GM12878 (cell line): ENCODE results near the gene TMED6. TPM values are rescaled to one million over a fixed set of nuclear protein-coding genes. Genes with fewer than 3 reads are reported as not detected.
A peak's percentile ranks its signal among the peaks of the same experiment; 100 is the strongest.

Experiments
- ATAC-seq: fragments of 200-7000 bp; cut with Tn5 transposase; 3 replicates; pipeline ENCODE4 v1.9.1; 2020; ENCODE audit warnings: mild to moderate bottlenecking, moderate library complexity
- BruUV-seq: library from RNA; stranded (reverse); fragments of 400-500 nt; replicated peaks from 2 replicates; lab custom pipeline; 2021; lab: Mats Ljungman, UMichigan
- CTCF ChIA-PET: fragments of 300-600 bp; sonication (Branson Sonifier 250); formaldehyde crosslinking; extraction: SDS; loops from one replicate; lab custom pipeline; 2021; ENCODE audit warnings: inconsistent platforms; lab: Yijun Ruan, JAX
- POLR2A ChIA-PET: fragments of 350-600 bp; formaldehyde crosslinking; extraction: SDS; loops from one replicate; lab custom pipeline; 2021; ENCODE audit warnings: inconsistent platforms; lab: Charles Lee
- RAD21 ChIA-PET: fragments of 300-600 bp; sonication (Branson Sonifier 250); formaldehyde crosslinking; loops from one replicate; lab custom pipeline; 2023; ENCODE audit warnings: antibody characterized with exemption; ENCODE audit not compliant: unreplicated experiment; lab: Charles Lee
- SMC1A ChIA-PET: fragments of 300-600 bp; sonication (Branson Sonifier 250); formaldehyde crosslinking; loops from one replicate; lab custom pipeline; 2023; ENCODE audit not compliant: unreplicated experiment, uncharacterized antibody; lab: Charles Lee
- DNase-seq: peaks from one replicate; pipeline ENCODE4 v3.0.0-alpha.2; 2011; ENCODE audit warnings: low read depth, low spot score
- FAIRE-seq: peaks from 3 replicates; lab custom pipeline; 2011; peaks lifted over from hg19 to GRCh38; lab: Jason Lieb, UNC
- H2AFZ ChIP-seq: 2 replicates; pipeline ENCODE4 v1.6.0; 2011; ENCODE audit warnings: low read depth, low read length, control low read depth; ENCODE audit not compliant: control insufficient read depth
- H3K27ac ChIP-seq: 2 replicates; pipeline ENCODE4 v1.5.1; 2011; ENCODE audit warnings: control low read depth; ENCODE audit not compliant: control insufficient read depth, insufficient read depth
- H3K27me3 ChIP-seq, 2 experiments: replicated peaks in 1 of 2; 2 replicates each; pipeline versions ENCODE4 v1.6.0 to v1.6.1; 2011; ENCODE audit warnings: low read length in 1 of 2; ENCODE audit not compliant: control insufficient read depth in 2 of 2, insufficient read depth in 2 of 2
- H3K36me3 ChIP-seq, 2 experiments: 2 replicates each; pipeline ENCODE4 v1.5.1; 2011; ENCODE audit warnings: low read length in 1 of 2; ENCODE audit not compliant: control insufficient read depth in 2 of 2, insufficient read depth in 2 of 2
- H3K4me1 ChIP-seq: 2 replicates; pipeline ENCODE4 v1.6.1; 2011; ENCODE audit warnings: mild to moderate bottlenecking, low read length, moderate library complexity, mixed read lengths; ENCODE audit not compliant: control insufficient read depth, insufficient read depth
- H3K4me2 ChIP-seq: 2 replicates; pipeline ENCODE4 v1.6.0; 2011; ENCODE audit warnings: control low read depth; ENCODE audit not compliant: control insufficient read depth, insufficient read depth
- H3K4me3 ChIP-seq: fragments of 200-600 bp; sonication (generic); 2 replicates; pipeline ENCODE4 v1.5.1; 2016
- H3K79me2 ChIP-seq: 2 replicates; pipeline ENCODE4 v1.6.0; 2011; ENCODE audit warnings: low read length; ENCODE audit not compliant: control insufficient read depth, insufficient read depth
- H3K9ac ChIP-seq: 2 replicates; pipeline ENCODE4 v1.8.0; 2011; ENCODE audit warnings: low read length, control low read depth, mixed read lengths; ENCODE audit not compliant: control insufficient read depth, insufficient read depth
- H3K9me3 ChIP-seq: replicated peaks from 3 replicates; pipeline ENCODE4 v1.5.1; 2011; ENCODE audit warnings: mild to moderate bottlenecking, low read length; ENCODE audit not compliant: control insufficient read depth, insufficient read depth
- H4K20me1 ChIP-seq: 2 replicates; pipeline ENCODE4 v1.6.0; 2011; ENCODE audit not compliant: control insufficient read depth, insufficient read depth
- ASH2L ChIP-seq: fragments of 300-600, 200-600 bp; sonication (generic); IDR thresholded peaks from 2 replicates; pipeline ENCODE4 v1.6.1; 2017; ENCODE audit warnings: low read depth, mild to moderate bottlenecking, borderline replicate concordance
- CREB1 ChIP-seq: IDR thresholded peaks from 2 replicates; pipeline ENCODE4 v1.6.1; 2012; ENCODE audit warnings: low read depth, mild to moderate bottlenecking, inconsistent platforms
- ETV6 ChIP-seq, 2 experiments: fragments of 450-650 bp in 1 of 2; IDR thresholded peaks in 1 of 2; conservative IDR thresholded peaks in 1 of 2; 2 replicates each; pipeline ENCODE4 v1.6.1; 2014; ENCODE audit warnings: antibody characterized with exemption in 1 of 2, borderline replicate concordance in 1 of 2, low read depth in 1 of 2, mild to moderate bottlenecking in 1 of 2, moderate library complexity in 1 of 2
- FOXM1 ChIP-seq: IDR thresholded peaks from 2 replicates; pipeline ENCODE4 v1.6.1; 2012; ENCODE audit warnings: low read depth, mild to moderate bottlenecking, inconsistent platforms, low read length, moderate library complexity
- KLF5 ChIP-seq: fragments of 450-650 bp; IDR thresholded peaks from 2 replicates; pipeline ENCODE4 v1.6.1; 2014; ENCODE audit warnings: mild to moderate bottlenecking; ENCODE audit not compliant: partially characterized antibody
- LARP7 ChIP-seq: fragments of 450-650 bp; IDR thresholded peaks from 2 replicates; pipeline ENCODE4 v1.6.1; 2017; ENCODE audit warnings: mild to moderate bottlenecking
- PML ChIP-seq: IDR thresholded peaks from 2 replicates; pipeline ENCODE4 v1.6.1; 2012; ENCODE audit warnings: low read length, inconsistent platforms
- POLR2AphosphoS5 ChIP-seq: IDR thresholded peaks from 2 replicates; pipeline ENCODE4 v1.6.1; 2011; ENCODE audit warnings: mild to moderate bottlenecking, low read length, inconsistent platforms
- RCOR1 ChIP-seq: conservative IDR thresholded peaks from 2 replicates; pipeline ENCODE4 v1.6.1; 2012; ENCODE audit warnings: low read depth, low read length, improper control_type of control experiment
- TBL1XR1 ChIP-seq: IDR thresholded peaks from 2 replicates; pipeline ENCODE4 v1.6.1; 2012; ENCODE audit warnings: low read depth, low read length, improper control_type of control experiment
- YBX1 ChIP-seq: fragments of 450-650 bp; IDR thresholded peaks from 2 replicates; pipeline ENCODE4 v1.6.1; 2016; ENCODE audit warnings: antibody characterized with exemption
- WGBS: methylation state at CpG from one replicate; pipeline ENCODE4 v1.1.6; 2016; ENCODE audit warnings: low lambda C conversion rate; ENCODE audit not compliant: insufficient replicate concordance, insufficient coverage; ENCODE audit errors: missing lambda C conversion rate; 5-methylcytosine and 5-hydroxymethylcytosine counted together
- in situ Hi-C: fragments of 300-500 bp; cut with MboI; formaldehyde crosslinking; loops from 9 replicates; pipeline ENCODE4 v1.14.3; 2018; ENCODE audit warnings: mixed read lengths
- intact Hi-C: fragments of 100-400 bp; cut with micrococcal nuclease; formaldehyde crosslinking; loops from one replicate; pipeline ENCODE4 v1.14.2; 2022; ENCODE audit not compliant: unreplicated experiment
- polyA plus RNA-seq, 11 experiments: library from polyadenylated mRNA; depleted of rRNA in 4 of 11; unstranded in 6 of 11; stranded (reverse) in 5 of 11; fragments of >200 nt; fragmentation: Nextera tagmentation in 4 of 11; fragmentation: Illumina TruSeq in 1 of 11; extraction: Ambion mirVana in 4 of 11; extraction: Trizol in 1 of 11; gene quantifications; 1 replicate in 1 of 11; 2 replicates in 10 of 11; pipeline versions ENCODE4 v1.2.1 to v1.2.3, GENCODE V29; 2011 to 2016; ENCODE audit warnings: inconsistent platforms in 2 of 11, missing spikeins in 2 of 11, low read depth in 1 of 11
- total RNA-seq, 4 experiments: library from RNA; depleted of rRNA in 3 of 4; stranded (reverse); fragments of >200 nt in 3 of 4; fragmentation: Illumina TruSeq in 1 of 4; extraction: Trizol in 1 of 4; gene quantifications; 2 replicates each; pipeline versions ENCODE4 v1.2.1 to v1.2.3, GENCODE V29; 2013 to 2021
- TF ChIP-seq, protein P1 (sequence below): fragments of 450-650 bp; IDR thresholded peaks from 2 replicates; pipeline ENCODE4 v1.6.1; 2017; ENCODE audit warnings: mild to moderate bottlenecking, low read depth, inconsistent platforms; ENCODE audit not compliant: poor library complexity, severe bottlenecking
- TF ChIP-seq, protein P2 (sequence below): fragments of 450-650 bp; IDR thresholded peaks from 2 replicates; pipeline ENCODE4 v1.6.1; 2017; ENCODE audit warnings: mild to moderate bottlenecking
- TF ChIP-seq, protein P3 (sequence below): fragments of 450-650 bp; IDR thresholded peaks from 2 replicates; pipeline ENCODE4 v1.6.1; 2016; ENCODE audit warnings: mild to moderate bottlenecking

TMED6 gene
- total and polyA plus RNA-seq, 10 of the 15 experiments (the other 5 are each of a cell fraction or from before 2014, with no cell fraction given) = 0.27 to 1.7 (median 0.78) TPM

DNA sequence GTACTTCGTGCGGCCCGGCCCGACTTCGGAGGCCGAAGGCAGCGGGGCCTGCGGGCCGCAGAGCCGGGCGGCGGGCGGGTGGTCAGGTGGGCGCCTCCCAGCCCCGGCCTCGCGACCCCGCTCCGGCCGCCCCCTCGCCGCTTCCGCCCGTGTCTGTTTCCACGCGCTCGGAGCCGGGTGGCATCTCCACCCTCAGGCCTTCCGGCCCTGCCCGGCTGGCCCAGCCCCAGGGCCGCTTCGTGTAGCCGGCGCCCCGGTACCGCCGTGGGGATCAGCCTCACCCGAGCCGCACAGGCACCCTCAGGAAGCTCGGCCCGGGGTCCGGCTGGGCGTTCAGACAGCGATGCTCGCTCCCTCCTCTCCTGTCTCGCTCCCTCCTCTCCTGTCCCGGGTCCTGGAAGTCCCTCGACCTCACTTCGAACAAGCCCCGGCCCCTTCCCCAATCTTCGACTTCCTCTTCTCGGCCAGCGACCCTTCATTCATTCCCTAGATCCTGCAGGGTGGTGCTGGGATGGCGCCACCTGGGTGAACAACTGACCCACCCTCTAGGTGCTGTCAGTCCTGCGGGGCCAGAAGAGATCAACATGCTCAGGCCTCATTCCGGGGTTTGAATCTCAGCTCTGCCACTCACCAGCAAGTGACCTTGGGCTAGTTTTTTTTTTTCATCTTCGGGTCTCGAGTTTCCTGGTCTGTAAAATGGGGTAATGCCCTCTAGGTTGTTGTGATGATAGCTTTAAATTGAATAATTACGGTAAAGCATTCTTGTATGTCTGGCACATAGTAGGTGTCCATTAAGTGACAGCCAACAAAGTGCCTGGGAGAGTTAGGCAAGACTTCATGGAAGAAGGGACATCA is 39.8 kb downstream of the TMED6 start:
- TSS peak; percentile 72 for BruUV-seq
- WGBS = 3% methylated on average over 52 of the region's 59 CpGs
- in situ Hi-C loops = no loop called here
- Histone ChIP-seq H3K9ac (peak overlapping the region; percentile 81), H3K4me2 (peak overlapping the region; percentile 68), H3K4me3 (peak overlapping the region; percentile 99), H3K27ac (peak overlapping the region; percentile 45), H3K9me3 (no peaks in the 10 kb centered on the region), H3K4me1 (no peaks in the 10 kb centered on the region), H4K20me1 (no peaks in the 10 kb centered on the region), H2AFZ (peak overlapping the region; percentile 83), H3K27me3 (no peaks in the 10 kb centered on the region), H3K36me3 (peaks cover 0 to 8% of the 10 kb centered on the region in 2 experiments; a peak in 3 of 4 replicates), H3K79me2 (peaks cover 23% of the 10 kb centered on the region)
- intact Hi-C loops = loop anchor here (1.0 to 2.0 kb wide), 2 partner anchors 28 to 73 kb away; partner anchors contain the start of genes COG8 and NIP7
- SMC1A ChIA-PET = interaction anchor here (0.7 to 1.5 kb wide), 4 partner anchors 14 to 371 kb away, joined by 3 to 6 read pairs (median 4); no protein-coding TSS in a partner anchor
- POLR2A ChIA-PET = interaction anchor here (1.0 kb wide), 1 partner anchor 20 kb away, joined by 3 read pairs; no protein-coding TSS in a partner anchor
- CTCF ChIA-PET = interaction anchor here (0.6 to 2.2 kb wide), 6 partner anchors 12 to 162 kb away, joined by 3 to 7 read pairs (median 5); no protein-coding TSS in a partner anchor
- RAD21 ChIA-PET = interaction anchor here (0.6 to 1.1 kb wide), 5 partner anchors 15 to 180 kb away, joined by 3 to 5 read pairs (median 4); partner anchors contain the start of gene PDF
- peak; percentile 38 for FAIRE-seq
- peak; percentile 73 for ATAC-seq
- DNase-seq = no peak
- TF ChIP-seq, protein P1, sequence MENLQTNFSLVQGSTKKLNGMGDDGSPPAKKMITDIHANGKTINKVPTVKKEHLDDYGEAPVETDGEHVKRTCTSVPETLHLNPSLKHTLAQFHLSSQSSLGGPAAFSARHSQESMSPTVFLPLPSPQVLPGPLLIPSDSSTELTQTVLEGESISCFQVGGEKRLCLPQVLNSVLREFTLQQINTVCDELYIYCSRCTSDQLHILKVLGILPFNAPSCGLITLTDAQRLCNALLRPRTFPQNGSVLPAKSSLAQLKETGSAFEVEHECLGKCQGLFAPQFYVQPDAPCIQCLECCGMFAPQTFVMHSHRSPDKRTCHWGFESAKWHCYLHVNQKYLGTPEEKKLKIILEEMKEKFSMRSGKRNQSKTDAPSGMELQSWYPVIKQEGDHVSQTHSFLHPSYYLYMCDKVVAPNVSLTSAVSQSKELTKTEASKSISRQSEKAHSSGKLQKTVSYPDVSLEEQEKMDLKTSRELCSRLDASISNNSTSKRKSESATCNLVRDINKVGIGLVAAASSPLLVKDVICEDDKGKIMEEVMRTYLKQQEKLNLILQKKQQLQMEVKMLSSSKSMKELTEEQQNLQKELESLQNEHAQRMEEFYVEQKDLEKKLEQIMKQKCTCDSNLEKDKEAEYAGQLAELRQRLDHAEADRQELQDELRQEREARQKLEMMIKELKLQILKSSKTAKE = no peak
- peak; percentile 76; the same call in 1 of the 2 replicates for TF ChIP-seq ASH2L
- no peak for TF ChIP-seq PML
- TF ChIP-seq LARP7 = peak; percentile 82
- TF ChIP-seq YBX1 = no peak
- no peak for TF ChIP-seq CREB1
- TF ChIP-seq, protein P2, sequence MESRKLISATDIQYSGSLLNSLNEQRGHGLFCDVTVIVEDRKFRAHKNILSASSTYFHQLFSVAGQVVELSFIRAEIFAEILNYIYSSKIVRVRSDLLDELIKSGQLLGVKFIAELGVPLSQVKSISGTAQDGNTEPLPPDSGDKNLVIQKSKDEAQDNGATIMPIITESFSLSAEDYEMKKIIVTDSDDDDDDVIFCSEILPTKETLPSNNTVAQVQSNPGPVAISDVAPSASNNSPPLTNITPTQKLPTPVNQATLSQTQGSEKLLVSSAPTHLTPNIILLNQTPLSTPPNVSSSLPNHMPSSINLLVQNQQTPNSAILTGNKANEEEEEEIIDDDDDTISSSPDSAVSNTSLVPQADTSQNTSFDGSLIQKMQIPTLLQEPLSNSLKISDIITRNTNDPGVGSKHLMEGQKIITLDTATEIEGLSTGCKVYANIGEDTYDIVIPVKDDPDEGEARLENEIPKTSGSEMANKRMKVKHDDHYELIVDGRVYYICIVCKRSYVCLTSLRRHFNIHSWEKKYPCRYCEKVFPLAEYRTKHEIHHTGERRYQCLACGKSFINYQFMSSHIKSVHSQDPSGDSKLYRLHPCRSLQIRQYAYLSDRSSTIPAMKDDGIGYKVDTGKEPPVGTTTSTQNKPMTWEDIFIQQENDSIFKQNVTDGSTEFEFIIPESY = no peak
- no peak; a peak in 1 of 4 replicates for TF ChIP-seq ETV6 (conservative IDR thresholded peaks at IDR 0.05 in 1 of 2, IDR thresholded peaks at IDR 0.05 in 1 of 2; ENCODE audit: borderline replicate concordance in 1 of 2, low read depth in 1 of 2)
- TF ChIP-seq RCOR1 = no peak
- TF ChIP-seq TBL1XR1 = no peak
- TF ChIP-seq KLF5 = peak; percentile 40
- TF ChIP-seq FOXM1 = no peak
- TF ChIP-seq, protein P3, sequence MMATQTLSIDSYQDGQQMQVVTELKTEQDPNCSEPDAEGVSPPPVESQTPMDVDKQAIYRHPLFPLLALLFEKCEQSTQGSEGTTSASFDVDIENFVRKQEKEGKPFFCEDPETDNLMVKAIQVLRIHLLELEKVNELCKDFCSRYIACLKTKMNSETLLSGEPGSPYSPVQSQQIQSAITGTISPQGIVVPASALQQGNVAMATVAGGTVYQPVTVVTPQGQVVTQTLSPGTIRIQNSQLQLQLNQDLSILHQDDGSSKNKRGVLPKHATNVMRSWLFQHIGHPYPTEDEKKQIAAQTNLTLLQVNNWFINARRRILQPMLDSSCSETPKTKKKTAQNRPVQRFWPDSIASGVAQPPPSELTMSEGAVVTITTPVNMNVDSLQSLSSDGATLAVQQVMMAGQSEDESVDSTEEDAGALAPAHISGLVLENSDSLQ = peak; percentile 46
- TF ChIP-seq POLR2AphosphoS5 = no peak
